DND-41 (cell line): ENCODE measurements around the gene RAP1B.
A peak's percentile ranks its signal among the peaks of the same experiment; 100 is the strongest.

Experiments used
- ATAC-seq: fragments of 200-7000 bp; cut with Tn5 transposase; 3 replicates; pipeline ENCODE4 v1.9.1; 2021; ENCODE audit warnings: low read depth; ENCODE audit not compliant: insufficient read depth
- DNase-seq: peaks from one replicate; pipeline ENCODE4 v3.0.0-alpha.2; 2020
- H2AFZ ChIP-seq: 2 replicates; pipeline ENCODE4 v1.6.0; 2012; ENCODE audit warnings: low read depth, low read length
- H3K27ac ChIP-seq: 2 replicates; pipeline ENCODE4 v1.5.1; 2012; ENCODE audit warnings: low read length, inconsistent platforms
- H3K27me3 ChIP-seq: fragments of 200-600 bp; sonication (generic); 2 replicates; pipeline ENCODE4 v1.6.0; 2012; ENCODE audit warnings: low read length, mild to moderate bottlenecking, inconsistent platforms; ENCODE audit not compliant: insufficient read depth, poor library complexity
- H3K36me3 ChIP-seq: 2 replicates; pipeline ENCODE4 v1.5.1; 2012; ENCODE audit warnings: low read length, inconsistent platforms; ENCODE audit not compliant: insufficient read depth
- H3K4me1 ChIP-seq: 2 replicates; pipeline ENCODE4 v1.5.1; 2012; ENCODE audit warnings: mild to moderate bottlenecking, low read length; ENCODE audit not compliant: insufficient read depth
- H3K4me2 ChIP-seq: 2 replicates; pipeline ENCODE4 v1.6.0; 2012; ENCODE audit warnings: mild to moderate bottlenecking, moderate library complexity, low read length, inconsistent platforms; ENCODE audit not compliant: insufficient read depth
- H3K4me3 ChIP-seq, 2 experiments: fragments of 200-600 bp in 1 of 2; shearing (Covaris generic) in 1 of 2; 2 replicates each; pipeline ENCODE4 v1.5.1; 2012 to 2016; ENCODE audit warnings: inconsistent platforms in 2 of 2, low read length in 2 of 2, mild to moderate bottlenecking in 2 of 2, low read depth in 1 of 2, moderate library complexity in 1 of 2
- H3K79me2 ChIP-seq: 2 replicates; pipeline ENCODE4 v1.6.0; 2012; ENCODE audit warnings: low read length, inconsistent platforms; ENCODE audit not compliant: insufficient read depth
- H3K9ac ChIP-seq: 2 replicates; pipeline ENCODE4 v1.6.0; 2012; ENCODE audit warnings: low read depth, mild to moderate bottlenecking, inconsistent platforms, low read length, moderate library complexity
- H3K9me3 ChIP-seq: 2 replicates; pipeline ENCODE4 v1.5.1; 2012; ENCODE audit warnings: low read length, moderate library complexity, mild to moderate bottlenecking, inconsistent platforms; ENCODE audit not compliant: insufficient read depth, severe bottlenecking
- H4K20me1 ChIP-seq: 2 replicates; pipeline ENCODE4 v1.6.0; 2012; ENCODE audit warnings: low read length; ENCODE audit not compliant: insufficient read depth
- EZH2 ChIP-seq: IDR thresholded peaks from 3 replicates; pipeline ENCODE4 v1.6.1; 2012; ENCODE audit warnings: borderline replicate concordance, low read depth, mild to moderate bottlenecking, moderate library complexity, low read length, inconsistent platforms; ENCODE audit not compliant: severe bottlenecking
- TF ChIP-seq, protein P1 (sequence below): IDR thresholded peaks from 2 replicates; pipeline ENCODE4 v1.5.1; 2012; ENCODE audit warnings: borderline replicate concordance, low read length, moderate library complexity, mild to moderate bottlenecking; ENCODE audit not compliant: poor library complexity, severe bottlenecking; ENCODE audit errors: extremely low read depth

The RAP1B gene

DNA sequence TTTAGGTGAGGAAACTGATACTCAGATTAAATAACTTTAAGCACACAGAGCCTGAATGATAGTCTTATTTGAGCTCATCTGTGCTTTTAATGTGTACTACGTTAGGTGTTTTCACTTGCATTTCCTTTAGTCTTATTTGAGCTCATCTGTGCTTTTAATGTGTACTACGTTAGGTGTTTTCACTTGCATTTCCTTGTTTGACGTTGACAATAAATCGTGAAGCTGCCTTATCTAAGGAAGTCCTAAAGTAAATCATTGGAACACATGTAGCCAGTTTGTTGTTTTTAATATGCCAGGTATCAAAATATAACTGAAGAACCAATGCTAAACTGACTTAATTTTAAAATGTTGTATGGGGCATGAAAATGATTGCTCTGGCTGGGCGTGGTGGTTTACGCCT is 2.0 kb downstream of the RAP1B start:
- Histone ChIP-seq H4K20me1 (peaks cover 61% of the 10 kb centered on the region), H3K4me1 (peaks cover 41% of the 10 kb centered on the region), H3K79me2 (peaks cover 70% of the 10 kb centered on the region), H3K9ac (peak overlapping the region; percentile 81; the same call in 1 of the 2 replicates), H3K27ac (no peak overlapping the region; the same call in 1 of the 2 replicates), H3K4me3 (peak overlapping the region in 1 of 2 experiments; percentile 86; a peak in 2 of 4 replicates), H3K36me3 (peaks cover 18% of the 10 kb centered on the region), H3K4me2 (peak overlapping the region; percentile 94), H3K9me3 (no peaks in the 10 kb centered on the region), H3K27me3 (no peaks in the 10 kb centered on the region), H2AFZ (no peak overlapping the region)
- DNase-seq: no peak
- TF ChIP-seq EZH2: no peak
- TF ChIP-seq, protein P1, sequence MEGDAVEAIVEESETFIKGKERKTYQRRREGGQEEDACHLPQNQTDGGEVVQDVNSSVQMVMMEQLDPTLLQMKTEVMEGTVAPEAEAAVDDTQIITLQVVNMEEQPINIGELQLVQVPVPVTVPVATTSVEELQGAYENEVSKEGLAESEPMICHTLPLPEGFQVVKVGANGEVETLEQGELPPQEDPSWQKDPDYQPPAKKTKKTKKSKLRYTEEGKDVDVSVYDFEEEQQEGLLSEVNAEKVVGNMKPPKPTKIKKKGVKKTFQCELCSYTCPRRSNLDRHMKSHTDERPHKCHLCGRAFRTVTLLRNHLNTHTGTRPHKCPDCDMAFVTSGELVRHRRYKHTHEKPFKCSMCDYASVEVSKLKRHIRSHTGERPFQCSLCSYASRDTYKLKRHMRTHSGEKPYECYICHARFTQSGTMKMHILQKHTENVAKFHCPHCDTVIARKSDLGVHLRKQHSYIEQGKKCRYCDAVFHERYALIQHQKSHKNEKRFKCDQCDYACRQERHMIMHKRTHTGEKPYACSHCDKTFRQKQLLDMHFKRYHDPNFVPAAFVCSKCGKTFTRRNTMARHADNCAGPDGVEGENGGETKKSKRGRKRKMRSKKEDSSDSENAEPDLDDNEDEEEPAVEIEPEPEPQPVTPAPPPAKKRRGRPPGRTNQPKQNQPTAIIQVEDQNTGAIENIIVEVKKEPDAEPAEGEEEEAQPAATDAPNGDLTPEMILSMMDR: no peak
- ATAC-seq: no peak

DNA sequence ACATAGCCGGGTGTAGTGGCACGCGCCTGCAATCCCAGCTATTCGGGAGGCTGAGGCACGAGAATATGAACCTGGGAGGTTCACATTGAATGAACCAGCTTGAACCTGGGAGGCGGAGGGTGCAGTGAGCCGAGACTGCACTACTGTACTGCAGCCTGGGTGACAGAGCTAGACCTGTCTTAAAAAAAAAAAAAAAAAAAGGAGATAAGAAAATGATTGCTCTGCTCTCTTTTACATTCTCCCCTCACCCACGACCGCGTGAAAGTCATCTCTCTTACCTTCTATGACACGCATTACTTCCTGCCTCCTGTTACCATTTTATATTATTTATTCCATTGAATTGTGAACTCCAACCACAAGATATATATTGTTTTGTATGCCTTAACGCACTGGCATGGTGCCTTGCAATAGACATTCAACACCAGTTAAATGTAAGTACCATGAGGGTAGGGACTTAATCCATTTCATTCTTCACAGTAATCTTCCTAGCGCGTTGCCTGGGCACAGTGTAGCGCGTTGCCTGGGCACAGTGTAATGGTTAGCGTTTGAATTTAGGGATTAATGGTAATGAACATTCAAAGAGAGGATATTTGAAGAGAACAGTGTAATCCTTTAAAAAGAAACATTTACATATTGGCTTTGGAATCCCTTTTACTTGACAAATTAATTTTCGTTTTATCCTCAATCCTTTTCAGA is 2.7 kb downstream of the RAP1B start:
- Histone ChIP-seq H3K36me3 (peaks cover 23% of the 10 kb centered on the region), H3K27me3 (no peaks in the 10 kb centered on the region), H3K27ac (0 out of 2 replicates have a peak overlapping the region, but pooled peaks have one; percentile 23), H3K4me2 (peak overlapping the region; percentile 94), H3K79me2 (peaks cover 76% of the 10 kb centered on the region), H3K4me3 (peak overlapping the region in 1 of 2 experiments; percentile 86; a peak in 1 of 4 replicates), H3K4me1 (peaks cover 41% of the 10 kb centered on the region), H3K9ac (no peak overlapping the region), H2AFZ (no peak overlapping the region), H4K20me1 (peaks cover 68% of the 10 kb centered on the region), H3K9me3 (no peaks in the 10 kb centered on the region)
- TF ChIP-seq EZH2: no peak
- TF ChIP-seq, protein P1: no peak
- DNase-seq (no peak), ATAC-seq (no peak)

DNA sequence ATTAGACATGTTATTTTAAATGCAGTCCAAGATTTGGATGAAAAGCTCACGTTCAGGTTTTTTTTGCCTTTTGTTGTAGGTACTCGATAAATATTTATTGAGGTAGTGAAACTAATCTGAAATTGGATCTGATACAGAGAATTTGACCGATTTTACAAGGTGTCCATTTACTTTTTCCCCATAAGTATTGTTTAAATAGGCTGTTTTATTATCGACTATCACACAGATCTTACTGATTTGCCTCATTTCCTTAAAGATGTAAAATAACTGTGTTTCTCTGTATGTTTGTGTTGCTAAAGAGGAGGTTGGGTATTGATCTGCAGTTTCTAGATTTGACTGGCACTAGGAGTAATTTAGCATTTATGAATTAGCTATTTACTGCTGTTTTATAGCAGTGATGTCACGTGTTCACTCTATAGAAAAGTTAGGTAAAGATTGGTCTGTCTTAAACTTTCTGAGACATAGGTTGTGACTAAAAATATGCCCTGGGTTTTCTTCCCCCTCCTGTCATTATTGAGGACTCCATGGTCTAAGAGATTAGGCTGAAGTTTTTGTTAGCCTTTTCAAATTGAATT is 3.5 kb downstream of the RAP1B start:
- Histone ChIP-seq H3K4me1 (peaks cover 41% of the 10 kb centered on the region), H3K9ac (no peak overlapping the region; the same call in 1 of the 2 replicates), H3K36me3 (peaks cover 25% of the 10 kb centered on the region), H3K27ac (no peak overlapping the region), H4K20me1 (peaks cover 75% of the 10 kb centered on the region), H3K79me2 (peaks cover 84% of the 10 kb centered on the region), H2AFZ (no peak overlapping the region), H3K9me3 (no peaks in the 10 kb centered on the region), H3K27me3 (no peaks in the 10 kb centered on the region), H3K4me2 (peak overlapping the region; percentile 94), H3K4me3 (peak overlapping the region in 1 of 2 experiments; percentile 12; a peak in 1 of 4 replicates)
- DNase-seq: no peak
- ATAC-seq: no peak
- TF ChIP-seq, protein P1: no peak
- TF ChIP-seq EZH2: no peak
